ENCODE results near the gene KIF23. TPM values are rescaled to one million over a fixed set of nuclear protein-coding genes. Genes with fewer than 3 reads are reported as not detected.

The KIF23 gene
- total RNA-seq, 1 experiment from 2014 or later, result 74.2 TPM

- no peaks in the 10 kb centered on the region for H3K36me3 ChIP-seq (ENCODE audit: control insufficient read depth, insufficient read depth, low read length)
- intact Hi-C loops (cut with micrococcal nuclease; ENCODE audit: unreplicated experiment), result loop anchor here (5.0 to 10.0 kb wide), 3 partner anchors 42 to 1007 kb away; no protein-coding TSS in a partner anchor
- Mint-ChIP-seq H3K27me3 (ENCODE audit: insufficient read depth, unreplicated experiment) (peaks cover 2% of the 10 kb centered on the region), H3K9me3 (ENCODE audit: unreplicated experiment) (no peaks in the 10 kb centered on the region), H3K4me3 (ENCODE audit: unreplicated experiment) (no peak overlapping the region), H3K4me1 (ENCODE audit: low read depth, unreplicated experiment) (no peaks in the 10 kb centered on the region), H3K27ac (ENCODE audit: unreplicated experiment) (no peak overlapping the region), H3K36me3 (ENCODE audit: insufficient read depth, unreplicated experiment) (no peaks in the 10 kb centered on the region)
- CTCF ChIA-PET, result interaction anchor here (0.5 kb wide), 1 partner anchor 379 kb away, joined by 3 read pairs; no protein-coding TSS in a partner anchor
- H3K4me1 ChIP-seq, result no peaks in the 10 kb centered on the region
- no peak for TF ChIP-seq CTCF (IDR thresholded peaks at IDR 0.05; ENCODE audit: insufficient read depth in 1 of 2, low read depth in 1 of 2, low read length in 1 of 2, severe bottlenecking in 1 of 2, unreplicated experiment in 1 of 2)
- no peak overlapping the region for H3K4me3 ChIP-seq (ENCODE audit: low read depth, low read length)
- POLR2A ChIA-PET, result no interaction called here
- H3K27me3 ChIP-seq (replicated peaks; ENCODE audit: control insufficient read depth, insufficient read depth, low read length), result no peaks in the 10 kb centered on the region
- BruUV-seq (replicated peaks), result no TSS peak
- no peaks in the 10 kb centered on the region for H3K9me3 ChIP-seq
- DNase-seq, result no peak
Observed at GRCh38 chr15:69479971-69480370, 65.8 kb downstream of the KIF23 start.

GRCh38 chr15:69480932-69481331, 66.8 kb downstream of the KIF23 start:
- ChIA-PET CTCF (no interaction called here), POLR2A (no interaction called here)
- Mint-ChIP-seq H3K9me3 (ENCODE audit: unreplicated experiment) (no peaks in the 10 kb centered on the region), H3K4me3 (ENCODE audit: unreplicated experiment) (no peak overlapping the region), H3K27ac (ENCODE audit: unreplicated experiment) (no peak overlapping the region), H3K36me3 (ENCODE audit: insufficient read depth, unreplicated experiment) (no peaks in the 10 kb centered on the region), H3K4me1 (ENCODE audit: low read depth, unreplicated experiment) (no peaks in the 10 kb centered on the region), H3K27me3 (ENCODE audit: insufficient read depth, unreplicated experiment) (peaks cover 2% of the 10 kb centered on the region)
- intact Hi-C loops (cut with micrococcal nuclease; ENCODE audit: unreplicated experiment), result no loop called here
- Histone ChIP-seq H3K9me3 (no peaks in the 10 kb centered on the region), H3K4me1 (no peaks in the 10 kb centered on the region), H3K36me3 (ENCODE audit: control insufficient read depth, insufficient read depth, low read length) (no peaks in the 10 kb centered on the region), H3K4me3 (ENCODE audit: low read depth, low read length) (no peak overlapping the region), H3K27me3 (replicated peaks; ENCODE audit: control insufficient read depth, insufficient read depth, low read length) (no peaks in the 10 kb centered on the region)
- no TSS peak for BruUV-seq (replicated peaks)
- TF ChIP-seq CTCF (IDR thresholded peaks at IDR 0.05; ENCODE audit: insufficient read depth in 1 of 2, low read depth in 1 of 2, low read length in 1 of 2, severe bottlenecking in 1 of 2, unreplicated experiment in 1 of 2), result no peak
- DNase-seq, result no peak

- POLR2A ChIA-PET, result no interaction called here
- Mint-ChIP-seq H3K27ac (ENCODE audit: unreplicated experiment) (no peak overlapping the region), H3K36me3 (ENCODE audit: insufficient read depth, unreplicated experiment) (no peaks in the 10 kb centered on the region), H3K4me1 (ENCODE audit: low read depth, unreplicated experiment) (no peaks in the 10 kb centered on the region), H3K9me3 (ENCODE audit: unreplicated experiment) (no peaks in the 10 kb centered on the region), H3K27me3 (ENCODE audit: insufficient read depth, unreplicated experiment) (peaks cover 2% of the 10 kb centered on the region), H3K4me3 (ENCODE audit: unreplicated experiment) (no peak overlapping the region)
- Histone ChIP-seq H3K4me1 (no peaks in the 10 kb centered on the region), H3K27me3 (replicated peaks; ENCODE audit: control insufficient read depth, insufficient read depth, low read length) (no peaks in the 10 kb centered on the region), H3K4me3 (ENCODE audit: low read depth, low read length) (no peak overlapping the region), H3K36me3 (ENCODE audit: control insufficient read depth, insufficient read depth, low read length) (no peaks in the 10 kb centered on the region), H3K9me3 (no peaks in the 10 kb centered on the region)
- intact Hi-C loops (cut with micrococcal nuclease; ENCODE audit: unreplicated experiment), result no loop called here
- DNase-seq, result no peak
- no peak for TF ChIP-seq CTCF (IDR thresholded peaks at IDR 0.05; ENCODE audit: insufficient read depth in 1 of 2, low read depth in 1 of 2, low read length in 1 of 2, severe bottlenecking in 1 of 2, unreplicated experiment in 1 of 2)
- BruUV-seq (replicated peaks), result no TSS peak
- CTCF ChIA-PET, result interaction anchor here (0.6 kb wide), 1 partner anchor 982 kb away, joined by 3 read pairs; no protein-coding TSS in a partner anchor
Observed at GRCh38 chr15:69482686-69483256, 68.6 kb downstream of the KIF23 start.

All from Caco-2 (cell line).